HT1080 (cell line): ENCODE results near the gene CSNK1G3. TPM values are rescaled to one million over a fixed set of nuclear protein-coding genes. Genes with fewer than 3 reads are reported as not detected.

Experiments
- DNase-seq: peaks from one replicate; pipeline ENCODE4 v3.0.0-alpha.2; 2015; ENCODE audit warnings: low read depth
- total RNA-seq: library from RNA; depleted of rRNA; stranded (reverse); fragments of >200 nt; shearing (Covaris generic); gene quantifications from 2 replicates; pipeline ENCODE4 v1.2.3, GENCODE V29; 2014

The CSNK1G3 gene
- total RNA-seq, 1 experiment from 2014 or later: 60.1 TPM

GRCh38 chr5:123557907-123558306 is 45.9 kb downstream of the CSNK1G3 start:
- no peak for DNase-seq

- DNase-seq: no peak
These were observed 46.9 kb downstream of the CSNK1G3 start for GRCh38 chr5:123558762-123559433.

- DNase-seq: no peak
These were observed 47.4 kb downstream of the CSNK1G3 start for GRCh38 chr5:123559434-123559775.

GRCh38 chr5:123561230-123561629 is 49.3 kb downstream of the CSNK1G3 start:
- no peak for DNase-seq

GRCh38 chr5:123571927-123572326 is 60.0 kb downstream of the CSNK1G3 start:
- DNase-seq: peak; percentile 22

GRCh38 chr5:123578390-123578789 is 66.4 kb downstream of the CSNK1G3 start:
- DNase-seq: no peak

- DNase-seq: no peak
These were observed 67.4 kb downstream of the CSNK1G3 start for GRCh38 chr5:123579410-123579809.

- peak; percentile 12 for DNase-seq
These were observed 70.7 kb downstream of the CSNK1G3 start for GRCh38 chr5:123582550-123583285.

GRCh38 chr5:123585871-123586270 is 73.9 kb downstream of the CSNK1G3 start:
- DNase-seq: no peak

GRCh38 chr5:123594434-123594833 is 82.5 kb downstream of the CSNK1G3 start:
- DNase-seq: no peak

- no peak for DNase-seq
These were observed 85.0 kb downstream of the CSNK1G3 start for GRCh38 chr5:123597018-123597417.

- no peak for DNase-seq
These were observed 86.2 kb downstream of the CSNK1G3 start for GRCh38 chr5:123598028-123598689.

- no peak for DNase-seq
These were observed 87.2 kb downstream of the CSNK1G3 start for GRCh38 chr5:123599171-123599570.

- no peak for DNase-seq
These were observed 89.6 kb downstream of the CSNK1G3 start for GRCh38 chr5:123601610-123602009.

GRCh38 chr5:123605822-123606221 is 93.8 kb downstream of the CSNK1G3 start:
- DNase-seq: no peak

- DNase-seq: peak; percentile 1
These were observed 98.2 kb downstream of the CSNK1G3 start for GRCh38 chr5:123610209-123610608.

- peak; percentile 49 for DNase-seq
These were observed 98.9 kb downstream of the CSNK1G3 start for GRCh38 chr5:123610665-123611405.

- no peak for DNase-seq
These were observed 99.4 kb downstream of the CSNK1G3 start for GRCh38 chr5:123611406-123611709.

GRCh38 chr5:123617561-123617960 is 105.6 kb downstream of the CSNK1G3 start:
- peak; percentile 49 for DNase-seq

- no peak for DNase-seq
These were observed 114.1 kb downstream of the CSNK1G3 start for GRCh38 chr5:123626051-123626450.

- DNase-seq: no peak
These were observed 117.0 kb downstream of the CSNK1G3 start for GRCh38 chr5:123628860-123629544.
